Esophagus muscularis mucosa (tissue), 4 donors: ENCODE results near the gene CNTFR. TPM values are rescaled to one million over a fixed set of nuclear protein-coding genes. Genes with fewer than 3 reads are reported as not detected.

Experiments
- DNase-seq: peaks from one replicate; pipeline ENCODE4 v3.0.0-alpha.2; 2017; ENCODE audit errors: extremely low spot score
- H3K27ac ChIP-seq, 4 donors: fragments of 200-600 bp; sonication (generic); replicated peaks in 1 of 4; 1 replicate in 3 of 4; 2 replicates in 1 of 4; pipeline ENCODE4 v1.5.1; 2016 to 2019; ENCODE audit warnings: mild to moderate bottlenecking in 1 of 4
- H3K27me3 ChIP-seq, 4 donors: fragments of 200-600 bp; sonication (generic); one replicate each; pipeline versions ENCODE4 v1.5.1 to v1.6.0; 2016 to 2019
- H3K36me3 ChIP-seq, 4 donors: fragments of 200-600 bp; sonication (generic); one replicate each; pipeline ENCODE4 v1.5.1; 2016 to 2019
- H3K4me1 ChIP-seq, 4 donors: fragments of 200-600 bp; sonication (generic); one replicate each; pipeline ENCODE4 v1.5.1; 2016 to 2019
- H3K4me3 ChIP-seq, 4 donors: fragments of 200-600 bp; sonication (generic); 1 replicate in 2 of 4; 2 replicates in 2 of 4; pipeline ENCODE4 v1.5.1; 2016 to 2019; ENCODE audit warnings: mild to moderate bottlenecking in 4 of 4, moderate library complexity in 1 of 4
- H3K9me3 ChIP-seq, 4 donors: fragments of 200-600 bp; sonication (generic); 1 replicate in 3 of 4; 2 replicates in 1 of 4; pipeline ENCODE4 v1.5.1; 2016 to 2019
- CTCF ChIP-seq, 3 experiments: fragments of 200-600 bp in 2 of 3; fragments of 450-650 bp in 1 of 3; sonication (generic) in 2 of 3; IDR thresholded peaks; one replicate each; pipeline ENCODE4 v1.5.1; 2017 to 2019; ENCODE audit warnings: antibody characterized with exemption in 3 of 3, mild to moderate bottlenecking in 2 of 3, moderate library complexity in 1 of 3
- EP300 ChIP-seq: sonication (generic); formaldehyde crosslinking; IDR thresholded peaks from one replicate; pipeline ENCODE4 v1.6.1; 2017; ENCODE audit warnings: antibody characterized with exemption
- POLR2A ChIP-seq: fragments of 450-650 bp; IDR thresholded peaks from one replicate; pipeline ENCODE4 v1.6.1; 2017; ENCODE audit warnings: antibody characterized with exemption, moderate library complexity, mild to moderate bottlenecking, low read depth
- POLR2AphosphoS5 ChIP-seq, 2 donors: sonication (generic); formaldehyde crosslinking; IDR thresholded peaks; one replicate each; pipeline ENCODE4 v1.6.1; 2017; ENCODE audit warnings: antibody characterized with exemption in 2 of 2
- WGBS: methylation state at CpG from one replicate; pipeline ENCODE4 v1.1.5; 2018; 5-methylcytosine and 5-hydroxymethylcytosine counted together
- intact Hi-C: fragments of 100-400 bp; cut with DNase I; formaldehyde crosslinking; loops from one replicate; pipeline ENCODE4 v1.15.1; 2023
- total RNA-seq, 4 donors: library from RNA; depleted of rRNA; stranded (reverse); fragments of >200 nt; gene quantifications; one replicate each; pipeline versions ENCODE4 v1.1.0 to v1.2.1, GENCODE V29; 2016

The CNTFR gene
- total RNA-seq, 4 donors from 2014 or later: 1.2 to 3.8 (median 2.7) TPM

- no peak overlapping the region for H3K4me3 ChIP-seq
- H3K27ac ChIP-seq: no peak overlapping the region
- WGBS: 92% methylated on average over 2 of the region's 5 CpGs
- H3K4me1 ChIP-seq: peaks cover 11 to 18% (median 15%) of the 10 kb centered on the region in 4 donors
- intact Hi-C loops: no loop called here
- no peaks in the 10 kb centered on the region for H3K36me3 ChIP-seq
- no peak for DNase-seq
- no peak for TF ChIP-seq EP300
- no peak for TF ChIP-seq POLR2A
- no peak for TF ChIP-seq POLR2AphosphoS5 (IDR thresholded peaks at IDR 0.05)
- no peak for TF ChIP-seq CTCF (IDR thresholded peaks at IDR 0.05)
- no peaks in the 10 kb centered on the region for H3K9me3 ChIP-seq
- H3K27me3 ChIP-seq: peaks cover 4 to 97% (median 31%) of the 10 kb centered on the region in 4 donors
Observed at GRCh38 chr9:34584970-34585369, 4.6 kb downstream of the CNTFR start.

- Histone ChIP-seq H3K9me3 (no peaks in the 10 kb centered on the region), H3K4me1 (peaks cover 11 to 15% (median 13%) of the 10 kb centered on the region in 4 donors), H3K27me3 (peaks cover 0 to 96% (median 35%) of the 10 kb centered on the region in 4 donors), H3K36me3 (no peaks in the 10 kb centered on the region), H3K4me3 (no peak overlapping the region), H3K27ac (no peak overlapping the region)
- WGBS: 76% methylated on average over 5 of the region's 5 CpGs
- no peak for TF ChIP-seq POLR2A
- no peak for TF ChIP-seq EP300
- no peak for TF ChIP-seq CTCF (IDR thresholded peaks at IDR 0.05)
- no peak for TF ChIP-seq POLR2AphosphoS5 (IDR thresholded peaks at IDR 0.05)
- DNase-seq: no peak
- intact Hi-C loops: no loop called here
Observed at GRCh38 chr9:34582787-34583186, 6.7 kb downstream of the CNTFR start.

- 80% methylated on average over 3 of the region's 3 CpGs for WGBS
- H3K36me3 ChIP-seq: no peaks in the 10 kb centered on the region
- H3K27me3 ChIP-seq: peaks cover 0 to 96% (median 25%) of the 10 kb centered on the region in 4 donors
- TF ChIP-seq CTCF (IDR thresholded peaks at IDR 0.05) (no peak), POLR2AphosphoS5 (IDR thresholded peaks at IDR 0.05) (no peak), POLR2A (no peak), EP300 (no peak)
- H3K4me3 ChIP-seq: no peak overlapping the region
- DNase-seq: no peak
- H3K9me3 ChIP-seq: no peaks in the 10 kb centered on the region
- no peak overlapping the region for H3K27ac ChIP-seq
- H3K4me1 ChIP-seq: peaks cover 14 to 23% (median 21%) of the 10 kb centered on the region in 4 donors
- intact Hi-C loops: no loop called here
Observed at GRCh38 chr9:34581318-34581717, 8.2 kb downstream of the CNTFR start.

- DNase-seq: no peak
- 79% methylated on average over 2 of the region's 8 CpGs for WGBS
- TF ChIP-seq EP300 (no peak), POLR2A (no peak), CTCF (IDR thresholded peaks at IDR 0.05) (no peak), POLR2AphosphoS5 (IDR thresholded peaks at IDR 0.05) (no peak)
- H3K36me3 ChIP-seq: no peaks in the 10 kb centered on the region
- H3K27ac ChIP-seq: no peak overlapping the region
- intact Hi-C loops: no loop called here
- peaks cover 0 to 96% (median 23%) of the 10 kb centered on the region in 4 donors for H3K27me3 ChIP-seq
- H3K4me3 ChIP-seq: no peak overlapping the region
- peaks cover 14 to 28% (median 21%) of the 10 kb centered on the region in 4 donors for H3K4me1 ChIP-seq
- no peaks in the 10 kb centered on the region for H3K9me3 ChIP-seq
Observed at GRCh38 chr9:34580358-34580757, 9.2 kb downstream of the CNTFR start.

- WGBS: 92% methylated on average over 5 of the region's 5 CpGs
- intact Hi-C loops: no loop called here
- Histone ChIP-seq H3K9me3 (no peaks in the 10 kb centered on the region), H3K4me3 (no peak overlapping the region), H3K27me3 (peaks cover 0 to 95% (median 21%) of the 10 kb centered on the region in 4 donors), H3K4me1 (peaks cover 14 to 28% (median 21%) of the 10 kb centered on the region in 4 donors), H3K27ac (no peak overlapping the region), H3K36me3 (no peaks in the 10 kb centered on the region)
- DNase-seq: no peak
- TF ChIP-seq CTCF (IDR thresholded peaks at IDR 0.05): no peak
- TF ChIP-seq POLR2AphosphoS5 (IDR thresholded peaks at IDR 0.05): no peak
- no peak for TF ChIP-seq POLR2A
- TF ChIP-seq EP300: no peak
Observed at GRCh38 chr9:34579808-34580163, 9.7 kb downstream of the CNTFR start.
